GM18858 (cell line): Measurements from ENCODE around the gene ACHE.
"Not testable (repeated sequence)": the region's sequence is repeated elsewhere in the genome, so short reads cannot be mapped to it uniquely, and the experiment has no call there.

ENCODE experiments used
- ATAC-seq: cut with Tn5 transposase; IDR thresholded peaks from one replicate; pipeline ENCODE4 v1.9.1; 2021; ENCODE audit not compliant: unreplicated experiment

ACHE gene

DNA sequence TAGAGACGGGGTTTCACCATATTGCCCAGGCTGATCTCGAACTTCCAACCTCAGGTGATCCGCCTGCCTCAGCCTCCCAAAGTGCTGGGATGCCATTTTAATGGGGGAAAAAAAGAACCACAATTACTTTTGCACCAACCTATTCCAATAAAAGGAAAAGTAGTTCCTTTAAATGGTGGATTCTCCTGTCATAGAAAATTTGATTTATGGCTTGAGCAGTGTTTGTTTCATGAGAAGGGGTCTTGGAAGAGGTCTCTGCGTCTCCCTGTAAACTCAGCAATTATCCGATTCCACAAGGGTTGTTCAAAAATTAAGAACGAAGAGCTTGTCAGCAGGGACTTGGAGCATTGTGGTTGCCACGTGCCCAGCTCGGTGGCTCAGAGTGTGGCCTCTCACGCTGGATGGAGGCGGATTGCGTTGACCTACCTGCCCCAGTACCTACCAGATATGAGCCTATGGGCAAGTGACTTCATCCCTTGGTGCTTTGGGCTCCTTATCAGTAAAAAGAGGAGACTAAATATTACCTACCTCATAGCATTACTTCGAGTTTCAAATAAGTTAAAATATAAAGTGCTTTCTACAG, 31.3 kb downstream of the ACHE start:
- no peak for ATAC-seq

GRCh38 chr7:100863406-100863950, 32.2 kb downstream of the ACHE start:
- ATAC-seq: no peak

GRCh38 chr7:100861616-100861985, 34.1 kb downstream of the ACHE start:
- no peak for ATAC-seq

DNA sequence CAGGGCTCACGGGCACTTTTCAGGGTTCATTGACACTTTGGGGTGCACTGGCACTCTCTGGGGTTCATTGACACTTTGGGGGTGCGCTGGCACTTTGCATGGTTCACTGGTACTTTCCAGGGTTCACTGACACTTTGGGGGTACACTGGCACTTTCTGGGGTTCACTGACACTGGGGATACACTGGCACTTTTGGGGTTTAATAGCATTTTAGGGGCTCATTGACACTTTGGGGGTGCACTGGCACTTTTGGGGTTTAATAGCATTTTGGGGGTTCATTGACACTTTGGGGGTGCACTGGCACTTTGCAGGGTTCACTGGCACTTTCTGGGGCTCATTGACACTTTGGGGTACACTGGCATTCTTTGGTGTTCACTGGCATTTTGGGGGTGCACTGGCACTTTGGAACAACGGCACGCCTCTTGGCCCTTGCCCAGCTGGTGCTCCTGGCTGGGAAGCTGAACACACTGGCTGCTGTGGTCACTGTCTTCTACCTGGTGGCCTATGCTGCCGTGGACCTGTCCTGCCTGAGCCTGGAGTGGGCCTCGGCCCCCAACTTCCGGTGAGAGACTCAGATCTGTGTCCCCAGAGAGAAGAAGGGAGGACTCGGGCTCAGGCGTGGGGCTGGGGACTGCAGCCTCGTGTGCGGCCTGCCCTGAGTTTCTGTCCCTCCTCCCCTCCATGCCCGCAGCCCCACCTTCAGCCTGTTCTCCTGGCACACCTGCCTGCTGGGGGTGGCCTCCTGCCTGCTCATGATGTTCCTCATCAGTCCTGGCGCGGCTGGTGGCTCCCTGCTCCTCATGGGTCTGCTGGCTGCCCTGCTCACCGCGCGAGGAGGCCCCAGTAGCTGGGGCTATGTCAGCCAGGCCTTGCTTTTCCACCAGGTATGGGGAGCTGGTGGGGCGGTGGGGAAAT, 34.7 kb downstream of the ACHE start:
- no peak for ATAC-seq

- no peak for ATAC-seq
Measured at GRCh38 chr7:100859856-100860255, 35.8 kb downstream of the ACHE start.

DNA sequence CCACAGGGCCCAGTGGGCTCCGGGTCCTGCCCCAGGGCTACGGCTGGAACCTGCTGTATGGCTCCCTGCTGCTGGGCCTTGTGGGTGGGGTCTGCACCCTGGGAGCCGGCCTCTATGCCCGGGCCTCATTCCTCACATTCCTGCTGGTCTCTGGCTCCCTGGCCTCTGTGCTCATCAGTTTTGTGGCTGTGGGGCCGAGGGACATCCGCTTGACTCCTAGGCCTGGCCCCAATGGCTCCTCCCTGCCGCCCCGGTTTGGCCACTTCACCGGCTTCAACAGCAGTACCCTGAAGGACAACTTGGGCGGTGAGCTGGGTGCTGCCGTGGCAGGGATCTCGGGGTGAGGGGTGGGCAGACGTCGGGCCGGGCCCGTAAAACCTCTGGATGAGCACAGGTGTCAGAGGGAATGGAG, 38.8 kb downstream of the ACHE start:
- ATAC-seq: no peak

GRCh38 chr7:100855515-100855914, 40.2 kb downstream of the ACHE start:
- no peak for ATAC-seq

DNA sequence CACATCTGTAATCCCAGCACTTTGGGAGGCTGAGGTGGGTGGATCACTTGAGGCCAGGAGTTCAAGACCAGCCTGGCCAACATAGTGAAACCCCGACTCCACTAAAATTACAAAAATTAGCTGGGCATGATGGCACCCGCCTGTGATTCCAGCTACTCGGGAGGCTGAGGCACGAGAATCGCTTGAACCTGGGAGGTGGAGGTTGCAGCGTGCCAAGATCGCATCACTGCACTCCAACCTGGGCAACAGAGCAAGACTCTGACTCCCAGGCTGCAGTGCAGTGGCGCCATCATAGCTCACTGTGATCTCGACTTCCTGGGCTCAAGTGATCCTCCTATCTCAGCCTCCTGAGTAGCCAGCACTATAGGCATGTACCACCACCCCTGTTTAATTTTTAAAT, 40.8 kb downstream of the ACHE start:
- not testable (repeated sequence) for ATAC-seq

DNA sequence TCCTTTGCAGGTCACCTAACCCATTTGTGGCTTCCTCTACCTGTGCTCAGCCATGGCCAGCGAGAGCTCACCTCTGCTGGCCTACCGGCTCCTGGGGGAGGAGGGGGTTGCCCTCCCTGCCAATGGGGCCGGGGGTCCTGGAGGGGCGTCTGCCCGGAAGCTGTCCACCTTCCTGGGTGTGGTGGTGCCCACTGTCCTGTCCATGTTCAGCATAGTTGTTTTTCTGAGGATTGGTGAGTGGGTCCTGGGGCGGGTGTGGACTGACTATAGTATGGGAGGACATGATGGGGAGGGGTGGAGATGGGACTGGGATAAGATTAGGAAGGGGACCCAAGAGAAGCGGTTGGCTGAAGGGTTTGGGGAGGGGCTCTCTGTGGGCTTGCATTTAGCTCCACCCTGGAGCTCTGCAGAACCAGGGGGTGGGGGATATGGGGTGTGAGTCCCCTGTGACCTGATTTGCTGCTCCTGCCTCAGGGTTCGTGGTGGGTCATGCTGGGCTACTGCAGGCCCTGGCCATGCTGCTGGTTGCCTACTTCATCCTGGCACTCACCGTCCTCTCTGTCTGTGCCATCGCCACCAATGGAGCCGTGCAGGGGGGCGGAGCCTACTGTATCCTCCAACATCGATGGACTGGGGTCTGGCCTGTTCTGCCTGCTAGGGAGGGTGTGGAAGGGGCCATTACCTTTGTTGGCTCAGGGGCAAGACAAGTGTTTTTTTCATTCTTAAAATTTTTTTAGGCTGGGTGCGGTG, 41.4 kb downstream of the ACHE start:
- ATAC-seq: no peak

DNA sequence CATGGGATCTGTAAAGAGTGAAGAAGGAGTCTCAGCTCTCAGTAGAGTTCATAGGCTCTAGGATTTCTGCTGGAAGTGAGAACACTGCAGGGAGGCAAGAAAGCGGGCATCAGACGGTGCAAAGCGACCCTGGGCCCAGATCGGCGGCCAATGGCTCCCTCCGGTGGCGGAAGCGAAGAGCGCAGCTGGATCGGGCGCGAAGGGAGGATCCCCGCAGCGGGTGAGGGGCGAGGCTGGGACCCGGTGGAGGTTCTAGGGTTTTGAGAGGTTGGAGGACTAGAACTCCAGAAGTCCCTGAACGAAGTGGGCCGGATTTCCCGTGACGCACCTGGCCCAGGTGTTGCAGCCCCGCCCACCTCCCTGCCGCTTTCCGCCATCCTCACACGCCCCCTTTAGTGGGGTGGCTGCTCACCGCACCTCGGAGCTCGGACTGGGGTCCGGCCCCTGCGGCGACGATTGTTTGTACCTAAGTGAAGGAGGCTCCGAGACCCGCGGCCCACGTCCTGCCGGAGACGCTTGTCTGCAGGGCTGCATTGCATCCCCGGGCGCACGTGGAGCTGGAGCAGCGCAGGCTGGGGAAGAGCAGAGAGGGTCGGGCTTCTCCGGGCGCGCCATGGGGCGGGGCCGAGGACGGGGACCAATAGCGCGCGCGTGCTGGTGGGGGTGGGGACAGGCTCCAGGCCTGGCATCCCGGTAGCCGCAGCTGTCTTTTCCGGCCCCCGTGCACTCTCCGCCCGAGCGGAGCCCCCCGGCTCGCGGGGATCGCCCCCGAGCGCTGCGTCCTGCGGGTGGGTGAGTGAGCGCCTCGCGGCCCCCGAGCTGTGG, 43.4 kb downstream of the ACHE start, which contains the start of gene SLC12A9:
Gene SLC12A9 (plus strand): TSS at position 666 of the 825 bp plus-strand sequence. CDS start 1,485 bp downstream, outside the sequence.
- peak; percentile 61 for ATAC-seq

GRCh38 chr7:100847360-100847759, 48.3 kb downstream of the ACHE start:
- ATAC-seq: no peak

DNA sequence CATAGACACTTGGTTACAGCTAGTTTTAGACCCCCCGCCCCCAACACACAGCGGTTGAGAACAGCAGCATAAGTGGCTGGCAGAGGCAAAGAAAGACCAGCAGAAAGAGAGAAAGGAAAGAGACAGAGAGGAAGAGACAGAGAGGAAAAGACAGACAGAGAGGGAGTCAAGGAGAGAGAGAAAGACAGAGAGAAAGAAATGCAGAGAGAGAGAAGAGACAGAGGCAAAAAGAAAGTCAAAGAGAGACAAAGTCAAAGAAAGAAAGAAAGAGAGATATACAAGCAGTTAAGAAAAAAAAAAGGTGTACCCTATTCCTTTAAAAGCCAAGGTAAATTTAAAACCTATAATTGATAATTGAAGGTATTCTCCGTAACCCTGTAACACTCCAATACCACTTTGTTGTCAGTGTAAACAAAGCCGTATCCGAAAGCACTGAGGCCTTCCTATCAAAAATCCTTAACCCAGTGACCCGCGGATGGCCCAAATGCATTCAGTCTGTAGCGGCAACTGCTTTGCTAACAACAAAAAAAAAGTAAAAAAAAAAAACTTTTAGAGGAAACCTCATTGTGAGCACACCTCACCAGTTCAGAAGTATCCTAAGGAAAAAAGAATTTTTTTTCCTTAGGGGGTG, 55.1 kb downstream of the ACHE start:
- ATAC-seq: no peak
